ENCODE results near the gene FAM83G.

The FAM83G gene

GRCh38 chr17:18987862-18988545 is 16.6 kb downstream of the FAM83G start:
- no peak for DNase-seq

GRCh38 chr17:18987230-18987610 is 17.3 kb downstream of the FAM83G start:
- no peak for DNase-seq

- no peak for DNase-seq
Measured at GRCh38 chr17:18986541-18987229, 17.9 kb downstream of the FAM83G start.

- no peak for DNase-seq
Measured at GRCh38 chr17:18985475-18985874, 19.1 kb downstream of the FAM83G start.

GRCh38 chr17:18984273-18985114 is 20.1 kb downstream of the FAM83G start:
- DNase-seq, result no peak

GRCh38 chr17:18981642-18982424 is 22.7 kb downstream of the FAM83G start:
- peak; percentile 96 for DNase-seq

GRCh38 chr17:18981335-18981641 is 23.3 kb downstream of the FAM83G start:
- DNase-seq, result no peak

GRCh38 chr17:18980682-18981334 is 23.8 kb downstream of the FAM83G start:
- DNase-seq, result peak; percentile 86

GRCh38 chr17:18978655-18979054 is 25.9 kb downstream of the FAM83G start:
- DNase-seq, result no peak

GRCh38 chr17:18978050-18978449 is 26.5 kb downstream of the FAM83G start:
- DNase-seq, result no peak

- no peak for DNase-seq
Measured at GRCh38 chr17:18977646-18978045, 26.9 kb downstream of the FAM83G start.

GRCh38 chr17:18977021-18977420 is 27.5 kb downstream of the FAM83G start:
- no peak for DNase-seq

- no peak for DNase-seq
Measured at GRCh38 chr17:18976201-18976600, 28.4 kb downstream of the FAM83G start.

- DNase-seq, result no peak
Measured at GRCh38 chr17:18975597-18975996, 29.0 kb downstream of the FAM83G start.

- DNase-seq, result no peak
Measured at GRCh38 chr17:18974407-18975149, 30.0 kb downstream of the FAM83G start.

GRCh38 chr17:18971801-18972200 is 32.8 kb downstream of the FAM83G start:
- no peak for DNase-seq

GRCh38 chr17:18970582-18971480 is 33.7 kb downstream of the FAM83G start:
- no peak for DNase-seq

GRCh38 chr17:18968945-18969887 is 35.3 kb downstream of the FAM83G start:
- DNase-seq, result no peak

GRCh38 chr17:18968345-18968744 is 36.2 kb downstream of the FAM83G start:
- DNase-seq, result no peak

- peak; percentile 88 for DNase-seq
Measured at GRCh38 chr17:18967916-18968315, 36.6 kb downstream of the FAM83G start.

Measured in islet precursor cell (in vitro differentiated cells).